Vagina (tissue), 2 donors: ENCODE results near the gene FNBP1L.

Experiments used
- POLR2A ChIP-seq, 2 donors: fragments of 450-650 bp; IDR thresholded peaks; one replicate each; pipeline ENCODE4 v1.6.1; 2017; ENCODE audit warnings: antibody characterized with exemption in 2 of 2, mild to moderate bottlenecking in 2 of 2, moderate library complexity in 2 of 2
- POLR2AphosphoS5 ChIP-seq, 2 donors: sonication (generic); formaldehyde crosslinking; IDR thresholded peaks; one replicate each; pipeline ENCODE4 v1.9.0; 2017; ENCODE audit warnings: antibody characterized with exemption in 2 of 2, mild to moderate bottlenecking in 2 of 2, low read depth in 1 of 2; ENCODE audit not compliant: insufficient read depth in 1 of 2
- TF ChIP-seq, protein P1 (sequence below), 3 experiments: fragments of 450-650 bp in 2 of 3; fragments of 200-600 bp in 1 of 3; sonication (generic) in 1 of 3; IDR thresholded peaks; one replicate each; pipeline ENCODE4 v1.5.1; 2017 to 2019; ENCODE audit warnings: antibody characterized with exemption in 3 of 3, mild to moderate bottlenecking in 2 of 3, moderate library complexity in 2 of 3

DNA sequence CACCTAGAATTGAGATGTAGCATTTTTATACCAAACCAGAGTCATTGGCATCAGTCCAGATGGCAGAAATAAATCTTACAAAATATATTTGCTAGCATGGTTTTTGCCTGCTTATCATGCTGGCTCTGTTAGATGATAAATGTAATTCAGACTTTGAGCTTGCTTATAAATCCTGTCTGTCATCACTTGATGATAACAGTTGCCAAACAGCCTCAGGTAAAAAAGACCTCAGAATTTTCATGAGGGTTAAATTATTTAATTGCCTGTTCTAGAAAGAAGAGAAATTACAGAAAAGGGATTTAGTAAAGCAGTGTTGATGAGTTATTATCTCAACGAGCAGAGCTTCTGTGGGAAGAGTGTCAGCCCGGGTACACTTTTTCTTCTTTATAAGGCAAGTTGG, 83.3 kb downstream of the FNBP1L start:
- TF ChIP-seq POLR2AphosphoS5 (IDR thresholded peaks at IDR 0.05; ENCODE audit: insufficient read depth in 1 of 2, low read depth in 1 of 2): no peak
- TF ChIP-seq, protein P1, sequence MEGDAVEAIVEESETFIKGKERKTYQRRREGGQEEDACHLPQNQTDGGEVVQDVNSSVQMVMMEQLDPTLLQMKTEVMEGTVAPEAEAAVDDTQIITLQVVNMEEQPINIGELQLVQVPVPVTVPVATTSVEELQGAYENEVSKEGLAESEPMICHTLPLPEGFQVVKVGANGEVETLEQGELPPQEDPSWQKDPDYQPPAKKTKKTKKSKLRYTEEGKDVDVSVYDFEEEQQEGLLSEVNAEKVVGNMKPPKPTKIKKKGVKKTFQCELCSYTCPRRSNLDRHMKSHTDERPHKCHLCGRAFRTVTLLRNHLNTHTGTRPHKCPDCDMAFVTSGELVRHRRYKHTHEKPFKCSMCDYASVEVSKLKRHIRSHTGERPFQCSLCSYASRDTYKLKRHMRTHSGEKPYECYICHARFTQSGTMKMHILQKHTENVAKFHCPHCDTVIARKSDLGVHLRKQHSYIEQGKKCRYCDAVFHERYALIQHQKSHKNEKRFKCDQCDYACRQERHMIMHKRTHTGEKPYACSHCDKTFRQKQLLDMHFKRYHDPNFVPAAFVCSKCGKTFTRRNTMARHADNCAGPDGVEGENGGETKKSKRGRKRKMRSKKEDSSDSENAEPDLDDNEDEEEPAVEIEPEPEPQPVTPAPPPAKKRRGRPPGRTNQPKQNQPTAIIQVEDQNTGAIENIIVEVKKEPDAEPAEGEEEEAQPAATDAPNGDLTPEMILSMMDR (IDR thresholded peaks at IDR 0.05): no peak
- no peak for TF ChIP-seq POLR2A (IDR thresholded peaks at IDR 0.05)
